HEK293 (cell line): ENCODE results near the gene LRRC59.

ENCODE experiments used
- CTCF ChIA-PET: fragments of 350-600 bp; formaldehyde crosslinking; extraction: SDS; loops from one replicate; lab custom pipeline; 2021; ENCODE audit warnings: antibody characterized with exemption; lab: Yijun Ruan, JAX
- POLR2A ChIA-PET: fragments of 300-600 bp; formaldehyde crosslinking; extraction: SDS; loops from one replicate; lab custom pipeline; 2020; ENCODE audit warnings: antibody characterized with exemption, inconsistent platforms; lab: Yijun Ruan, JAX
- H3K27ac ChIP-seq: fragments of 200-500 bp; sonication (Bioruptor generic); 2 replicates; pipeline ENCODE4 v1.5.1; 2014; ENCODE audit warnings: low read depth, low read length, control low read depth, inconsistent platforms; ENCODE audit errors: extremely low read depth
- H3K36me3 ChIP-seq, 2 experiments: fragments of 200-500 bp in 1 of 2; sonication (Bioruptor generic) in 1 of 2; 1 replicate in 1 of 2; 2 replicates in 1 of 2; pipeline ENCODE4 v1.5.1; 2014 to 2017; ENCODE audit warnings: inconsistent platforms in 2 of 2, low read length in 2 of 2; ENCODE audit not compliant: control insufficient read depth in 2 of 2, insufficient read depth in 1 of 2
- H3K4me1 ChIP-seq: fragments of 200-500 bp; sonication (Bioruptor generic); 2 replicates; pipeline ENCODE4 v1.5.1; 2014; ENCODE audit warnings: mild to moderate bottlenecking, low read length, inconsistent platforms; ENCODE audit not compliant: control insufficient read depth, insufficient read depth
- H3K4me3 ChIP-seq: 2 replicates; pipeline ENCODE4 v1.5.1; 2011; ENCODE audit warnings: low read depth, mild to moderate bottlenecking, control low read depth, low read length, moderate library complexity
- H3K9me3 ChIP-seq: fragments of 200-500 bp; sonication (Bioruptor generic); 2 replicates; pipeline ENCODE4 v1.5.1; 2014; ENCODE audit warnings: low read depth, low read length, inconsistent platforms; ENCODE audit not compliant: control insufficient read depth, insufficient read depth
- FEZF1 ChIP-seq: fragments of 450-650 bp; formaldehyde crosslinking; IDR thresholded peaks from 2 replicates; pipeline ENCODE4 v1.5.1; 2016; ENCODE audit warnings: missing biosample characterization, missing genetic modification characterization
- GLI2 ChIP-seq: fragments of 450-650 bp; formaldehyde crosslinking; IDR thresholded peaks from 2 replicates; pipeline ENCODE4; 2017; ENCODE audit warnings: missing biosample characterization, missing genetic modification characterization, low read depth, borderline replicate concordance
- GLI4 ChIP-seq: fragments of 450-650 bp; formaldehyde crosslinking; IDR thresholded peaks from 2 replicates; pipeline ENCODE4 v1.5.1; 2016; ENCODE audit warnings: missing biosample characterization, missing genetic modification characterization
- HOXA7 ChIP-seq: sonication (generic); formaldehyde crosslinking; IDR thresholded peaks from 2 replicates; pipeline ENCODE4 v1.8.1; 2022; ENCODE audit warnings: missing genetic modification reagents, borderline replicate concordance
- SALL2 ChIP-seq: fragments of 450-650 bp; formaldehyde crosslinking; IDR thresholded peaks from 2 replicates; pipeline ENCODE4 v1.5.0; 2017; ENCODE audit warnings: missing biosample characterization, mild to moderate bottlenecking, missing genetic modification characterization, borderline replicate concordance
- YY1 ChIP-seq: fragments of 450-650 bp; formaldehyde crosslinking; IDR thresholded peaks from 2 replicates; pipeline ENCODE4 v1.5.1; 2018; ENCODE audit warnings: missing biosample characterization, missing genetic modification characterization
- ZBTB21 ChIP-seq: fragments of 450-650 bp; formaldehyde crosslinking; IDR thresholded peaks from 2 replicates; pipeline ENCODE4 v1.5.1; 2017; ENCODE audit warnings: missing biosample characterization, missing genetic modification characterization
- ZBTB8A ChIP-seq: fragments of 450-650 bp; formaldehyde crosslinking; IDR thresholded peaks from 2 replicates; pipeline ENCODE4 v1.5.1; 2016; ENCODE audit warnings: missing biosample characterization, missing genetic modification characterization
- ZFP69B ChIP-seq: fragments of 450-650 bp; formaldehyde crosslinking; IDR thresholded peaks from 2 replicates; pipeline ENCODE4 v1.5.1; 2016; ENCODE audit warnings: missing biosample characterization, missing genetic modification characterization
- ZNF121 ChIP-seq: fragments of 450-650 bp; formaldehyde crosslinking; IDR thresholded peaks from 2 replicates; pipeline ENCODE4 v1.5.1; 2016; ENCODE audit warnings: missing biosample characterization, missing genetic modification characterization
- ZNF175 ChIP-seq: fragments of 450-650 bp; formaldehyde crosslinking; IDR thresholded peaks from 2 replicates; pipeline ENCODE4 v1.5.1; 2016; ENCODE audit warnings: missing biosample characterization, missing genetic modification characterization
- ZNF302 ChIP-seq: fragments of 450-650 bp; formaldehyde crosslinking; IDR thresholded peaks from 2 replicates; pipeline ENCODE4 v1.5.1; 2016; ENCODE audit warnings: missing biosample characterization, missing genetic modification characterization, low read depth
- ZNF311 ChIP-seq: fragments of 450-650 bp; formaldehyde crosslinking; IDR thresholded peaks from 2 replicates; pipeline ENCODE4 v1.5.1; 2017; ENCODE audit warnings: missing biosample characterization, missing genetic modification characterization, borderline replicate concordance
- ZNF48 ChIP-seq: fragments of 450-650 bp; formaldehyde crosslinking; IDR thresholded peaks from 2 replicates; pipeline ENCODE4 v1.5.1; 2016; ENCODE audit warnings: missing biosample characterization, missing genetic modification characterization
- ZNF600 ChIP-seq: fragments of 450-650 bp; formaldehyde crosslinking; IDR thresholded peaks from 2 replicates; pipeline ENCODE4 v1.5.1; 2016; ENCODE audit warnings: missing biosample characterization, missing genetic modification characterization
- ZNF610 ChIP-seq: fragments of 450-650 bp; formaldehyde crosslinking; IDR thresholded peaks from 2 replicates; pipeline ENCODE4 v1.5.1; 2016; ENCODE audit warnings: missing biosample characterization, missing genetic modification characterization, borderline replicate concordance
- ZNF768 ChIP-seq: fragments of 450-650 bp; formaldehyde crosslinking; IDR thresholded peaks from 2 replicates; pipeline ENCODE4 v1.5.1; 2018; ENCODE audit warnings: missing biosample characterization, mild to moderate bottlenecking, missing genetic modification characterization
- ZNF843 ChIP-seq: fragments of 450-650 bp; formaldehyde crosslinking; IDR thresholded peaks from 2 replicates; pipeline ENCODE4 v1.5.1; 2016; ENCODE audit warnings: missing biosample characterization, missing genetic modification characterization
- TF ChIP-seq, protein P1 (sequence below): fragments of 450-650 bp; formaldehyde crosslinking; IDR thresholded peaks from 2 replicates; pipeline ENCODE4 v1.5.1; 2016; ENCODE audit warnings: missing biosample characterization, missing genetic modification characterization, low read depth
- TF ChIP-seq, protein P2 (sequence below): fragments of 450-650 bp; formaldehyde crosslinking; IDR thresholded peaks from 2 replicates; pipeline ENCODE4 v1.5.1; 2016; ENCODE audit warnings: missing biosample characterization, missing genetic modification characterization

The LRRC59 gene

DNA sequence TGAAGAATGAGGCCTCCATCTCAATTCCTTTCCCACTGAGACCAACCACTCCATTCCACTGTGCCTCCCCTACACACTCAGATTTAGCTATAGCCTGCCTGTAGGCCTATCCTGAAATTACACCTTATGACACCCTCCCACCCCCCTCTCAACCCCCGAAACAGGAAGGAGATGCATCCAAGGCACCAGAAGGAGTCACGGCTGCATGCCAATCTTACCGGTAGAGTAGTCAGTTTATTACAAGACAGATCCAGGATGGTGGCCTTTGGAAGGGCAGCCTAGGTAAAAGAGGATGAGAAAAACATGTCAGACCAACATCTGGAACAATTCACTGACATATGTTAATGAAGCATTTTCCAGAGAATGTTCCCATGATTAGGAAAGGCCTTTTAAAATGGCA lies 2.6 kb downstream of the LRRC59 start:
- ChIA-PET CTCF (interaction anchor here (4.9 kb wide), 1 partner anchor 83 kb away, joined by 55 read pairs; the partner anchor contains the start of gene RSAD1), POLR2A (interaction anchor here (1.3 kb wide), 1 partner anchor 16 kb away, joined by 3 read pairs; no protein-coding TSS in a partner anchor)
- TF ChIP-seq, protein P1, sequence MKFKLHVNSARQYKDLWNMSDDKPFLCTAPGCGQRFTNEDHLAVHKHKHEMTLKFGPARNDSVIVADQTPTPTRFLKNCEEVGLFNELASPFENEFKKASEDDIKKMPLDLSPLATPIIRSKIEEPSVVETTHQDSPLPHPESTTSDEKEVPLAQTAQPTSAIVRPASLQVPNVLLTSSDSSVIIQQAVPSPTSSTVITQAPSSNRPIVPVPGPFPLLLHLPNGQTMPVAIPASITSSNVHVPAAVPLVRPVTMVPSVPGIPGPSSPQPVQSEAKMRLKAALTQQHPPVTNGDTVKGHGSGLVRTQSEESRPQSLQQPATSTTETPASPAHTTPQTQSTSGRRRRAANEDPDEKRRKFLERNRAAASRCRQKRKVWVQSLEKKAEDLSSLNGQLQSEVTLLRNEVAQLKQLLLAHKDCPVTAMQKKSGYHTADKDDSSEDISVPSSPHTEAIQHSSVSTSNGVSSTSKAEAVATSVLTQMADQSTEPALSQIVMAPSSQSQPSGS (tag by site-specific recombination): no peak
- no peak for TF ChIP-seq GLI4 (tag by site-specific recombination)
- H3K4me1 ChIP-seq: peaks cover 9% of the 10 kb centered on the region
- no peaks in the 10 kb centered on the region for H3K9me3 ChIP-seq
- peaks cover 57 to 59% of the 10 kb centered on the region in 2 experiments for H3K36me3 ChIP-seq
- no peak overlapping the region for H3K27ac ChIP-seq
- H3K4me3 ChIP-seq: no peak overlapping the region

DNA sequence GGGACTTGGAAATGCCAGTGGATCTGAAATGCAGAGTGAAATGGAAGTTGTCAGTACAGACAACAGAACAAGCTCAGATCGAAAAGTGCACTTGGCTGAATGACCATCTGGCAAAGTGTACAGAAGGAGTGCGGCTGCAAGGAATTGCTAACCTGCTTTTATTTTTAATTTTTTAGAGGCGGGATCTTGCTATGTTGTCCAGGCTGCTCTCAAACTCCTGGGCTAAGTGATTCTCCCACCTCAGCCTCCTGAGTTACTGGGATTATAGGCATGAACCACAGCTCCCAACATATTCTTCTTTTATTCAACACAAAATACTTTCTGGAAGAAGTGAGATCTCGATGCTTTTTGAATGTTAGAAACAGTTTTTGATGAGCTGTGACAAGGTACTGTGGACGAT lies 3.6 kb downstream of the LRRC59 start:
- peaks cover 67 to 69% of the 10 kb centered on the region in 2 experiments for H3K36me3 ChIP-seq
- no peak overlapping the region for H3K27ac ChIP-seq
- no peak overlapping the region for H3K4me3 ChIP-seq
- H3K9me3 ChIP-seq: no peaks in the 10 kb centered on the region
- TF ChIP-seq ZNF121 (tag by site-specific recombination): peak; percentile 51; the same call in 1 of the 2 replicates
- no peak for TF ChIP-seq SALL2 (tag by site-specific recombination)
- ChIA-PET CTCF (interaction anchor here (1.4 to 3.9 kb wide), 2 partner anchors 12 to 85 kb away, joined by 11 to 21 read pairs; partner anchors contain the start of gene RSAD1), POLR2A (interaction anchor here (1.3 to 1.6 kb wide), 2 partner anchors 15 to 37 kb away, joined by 3 to 6 read pairs; no protein-coding TSS in a partner anchor)
- peaks cover 9% of the 10 kb centered on the region for H3K4me1 ChIP-seq

DNA sequence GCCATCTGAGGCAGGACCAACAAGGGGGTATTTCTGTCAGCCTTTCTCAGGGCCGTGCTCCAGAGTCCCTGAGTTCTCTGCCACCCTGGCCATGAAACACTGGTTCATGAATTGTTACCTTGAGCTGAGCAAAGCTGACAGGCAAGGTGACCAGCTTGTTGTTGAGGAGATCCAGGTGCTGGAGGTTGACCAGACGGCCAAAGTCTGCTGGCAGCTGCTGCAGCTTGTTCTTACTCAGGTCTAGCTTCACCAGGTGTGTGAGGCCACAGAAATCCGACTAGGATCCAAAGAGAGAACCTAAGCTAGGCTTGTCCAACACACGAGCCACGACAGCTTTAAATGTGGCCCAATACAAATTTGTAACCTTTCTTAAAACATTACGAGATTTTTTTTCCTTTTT lies 4.7 kb downstream of the LRRC59 start:
- H3K4me3 ChIP-seq: no peak overlapping the region
- ChIA-PET CTCF (interaction anchor here (1.7 to 3.9 kb wide), 4 partner anchors 11 to 109 kb away, joined by 5 to 21 read pairs (median 13); partner anchors contain the start of gene RSAD1), POLR2A (interaction anchor here (1.6 to 5.1 kb wide), 2 partner anchors 12 to 38 kb away, joined by 6 to 25 read pairs; no protein-coding TSS in a partner anchor)
- no peaks in the 10 kb centered on the region for H3K9me3 ChIP-seq
- TF ChIP-seq ZNF610 (no peak), GLI2 (tag by site-specific recombination) (no peak), YY1 (tag by site-specific recombination) (no peak), ZFP69B (no peak), ZBTB8A (tag by site-specific recombination) (no peak), ZNF311 (no peak), ZNF600 (tag by site-specific recombination) (no peak), ZNF768 (tag by site-specific recombination) (no peak), ZBTB21 (no peak), FEZF1 (tag by site-specific recombination) (no peak), ZNF48 (tag by site-specific recombination) (no peak), ZNF843 (tag by site-specific recombination) (no peak), ZNF302 (no peak), HOXA7 (no peak), ZNF175 (no peak)
- TF ChIP-seq, protein P2, sequence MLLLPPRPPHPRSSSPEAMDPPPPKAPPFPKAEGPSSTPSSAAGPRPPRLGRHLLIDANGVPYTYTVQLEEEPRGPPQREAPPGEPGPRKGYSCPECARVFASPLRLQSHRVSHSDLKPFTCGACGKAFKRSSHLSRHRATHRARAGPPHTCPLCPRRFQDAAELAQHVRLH: no peak
- H3K36me3 ChIP-seq: peaks cover 78 to 80% of the 10 kb centered on the region in 2 experiments
- H3K27ac ChIP-seq: no peak overlapping the region
- peaks cover 7% of the 10 kb centered on the region for H3K4me1 ChIP-seq
